PC-3 (cell line): ENCODE measurements around the gene PDIA5.

Experiments used
- EZH2 ChIP-seq: fragments of 300-600 bp; sonication (generic); IDR thresholded peaks from one replicate; pipeline ENCODE4 v1.6.1; 2017; ENCODE audit warnings: antibody characterized with exemption, mild to moderate bottlenecking, low read length; ENCODE audit not compliant: unreplicated experiment
- EZH2phosphoT487 ChIP-seq: fragments of 300-600 bp; sonication (generic); IDR thresholded peaks from 2 replicates; pipeline ENCODE4 v1.6.1; 2018; ENCODE audit warnings: mild to moderate bottlenecking, antibody characterized with exemption, low read length, borderline replicate concordance
- TF ChIP-seq, protein P1 (sequence below): fragments of 300-600 bp; sonication (generic); conservative IDR thresholded peaks from 2 replicates; pipeline ENCODE4 v1.5.1; 2017; ENCODE audit warnings: antibody characterized with exemption, low read depth, mild to moderate bottlenecking, low read length

DNA sequence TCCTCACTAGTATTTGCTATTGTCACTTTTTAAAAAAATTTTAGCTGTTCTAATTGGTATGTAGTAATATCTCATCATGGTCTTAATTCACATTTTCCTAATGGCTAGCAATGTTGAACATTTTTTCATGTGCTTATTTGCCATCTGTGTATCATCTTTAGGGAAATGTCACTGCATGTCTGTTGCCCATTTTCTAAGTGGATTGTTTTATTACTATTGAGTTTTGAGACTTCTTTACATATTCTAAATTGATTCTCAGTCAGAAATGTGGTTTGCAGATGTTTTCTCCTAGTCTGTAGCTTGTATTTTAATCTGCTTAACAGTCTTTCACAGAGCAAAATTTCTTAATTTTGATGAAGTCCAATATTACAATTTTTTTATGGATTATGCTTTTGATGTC, 101.3 kb downstream of the PDIA5 start:
- TF ChIP-seq, protein P1, sequence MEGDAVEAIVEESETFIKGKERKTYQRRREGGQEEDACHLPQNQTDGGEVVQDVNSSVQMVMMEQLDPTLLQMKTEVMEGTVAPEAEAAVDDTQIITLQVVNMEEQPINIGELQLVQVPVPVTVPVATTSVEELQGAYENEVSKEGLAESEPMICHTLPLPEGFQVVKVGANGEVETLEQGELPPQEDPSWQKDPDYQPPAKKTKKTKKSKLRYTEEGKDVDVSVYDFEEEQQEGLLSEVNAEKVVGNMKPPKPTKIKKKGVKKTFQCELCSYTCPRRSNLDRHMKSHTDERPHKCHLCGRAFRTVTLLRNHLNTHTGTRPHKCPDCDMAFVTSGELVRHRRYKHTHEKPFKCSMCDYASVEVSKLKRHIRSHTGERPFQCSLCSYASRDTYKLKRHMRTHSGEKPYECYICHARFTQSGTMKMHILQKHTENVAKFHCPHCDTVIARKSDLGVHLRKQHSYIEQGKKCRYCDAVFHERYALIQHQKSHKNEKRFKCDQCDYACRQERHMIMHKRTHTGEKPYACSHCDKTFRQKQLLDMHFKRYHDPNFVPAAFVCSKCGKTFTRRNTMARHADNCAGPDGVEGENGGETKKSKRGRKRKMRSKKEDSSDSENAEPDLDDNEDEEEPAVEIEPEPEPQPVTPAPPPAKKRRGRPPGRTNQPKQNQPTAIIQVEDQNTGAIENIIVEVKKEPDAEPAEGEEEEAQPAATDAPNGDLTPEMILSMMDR, result no peak
- TF ChIP-seq EZH2, result no peak
- TF ChIP-seq EZH2phosphoT487, result no peak
